ENCODE measurements around the gene ZSCAN30. TPM values are rescaled to one million over a fixed set of nuclear protein-coding genes. Genes with fewer than 3 reads are reported as not detected.
"Not testable (repeated sequence)": the region's sequence is repeated elsewhere in the genome, so short reads cannot be mapped to it uniquely, and the experiment has no call there.

Gene ZSCAN30
- total RNA-seq, 1 donor from 2014 or later: 19.4 TPM

DNA sequence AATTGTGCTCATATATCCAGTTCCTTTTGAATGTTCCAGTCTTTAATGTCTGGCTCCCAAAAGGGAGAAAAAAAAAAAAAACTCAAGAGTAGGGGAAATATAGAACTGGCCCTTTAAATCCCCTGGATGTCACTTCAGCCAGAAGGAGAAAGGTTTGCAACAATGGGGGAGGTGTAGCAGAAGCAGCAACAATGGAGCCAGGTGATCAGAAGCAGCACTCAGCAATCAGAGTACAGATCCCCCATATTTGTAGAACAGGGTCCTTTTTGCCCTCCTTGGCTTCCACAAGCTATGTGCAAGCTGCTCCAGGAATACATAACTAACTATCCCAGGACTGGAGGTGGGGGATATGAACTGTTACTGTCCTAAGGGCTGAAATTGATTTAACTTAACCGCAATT, 75.0 kb downstream of the ZSCAN30 start:
- no peaks in the 10 kb centered on the region for H3K9me3 ChIP-seq
- TF ChIP-seq POLR2A (IDR thresholded peaks at IDR 0.05): no peak
- H3K36me3 ChIP-seq: no peaks in the 10 kb centered on the region
- H3K4me3 ChIP-seq: no peak overlapping the region
- intact Hi-C loops (cut with DNase I): no loop called here
- no peak for DNase-seq (ENCODE audit: extremely low spot score in 2 of 2)
- H3K27me3 ChIP-seq: no peaks in the 10 kb centered on the region
- H3K4me1 ChIP-seq: no peaks in the 10 kb centered on the region
- no peak overlapping the region for H3K27ac ChIP-seq

DNA sequence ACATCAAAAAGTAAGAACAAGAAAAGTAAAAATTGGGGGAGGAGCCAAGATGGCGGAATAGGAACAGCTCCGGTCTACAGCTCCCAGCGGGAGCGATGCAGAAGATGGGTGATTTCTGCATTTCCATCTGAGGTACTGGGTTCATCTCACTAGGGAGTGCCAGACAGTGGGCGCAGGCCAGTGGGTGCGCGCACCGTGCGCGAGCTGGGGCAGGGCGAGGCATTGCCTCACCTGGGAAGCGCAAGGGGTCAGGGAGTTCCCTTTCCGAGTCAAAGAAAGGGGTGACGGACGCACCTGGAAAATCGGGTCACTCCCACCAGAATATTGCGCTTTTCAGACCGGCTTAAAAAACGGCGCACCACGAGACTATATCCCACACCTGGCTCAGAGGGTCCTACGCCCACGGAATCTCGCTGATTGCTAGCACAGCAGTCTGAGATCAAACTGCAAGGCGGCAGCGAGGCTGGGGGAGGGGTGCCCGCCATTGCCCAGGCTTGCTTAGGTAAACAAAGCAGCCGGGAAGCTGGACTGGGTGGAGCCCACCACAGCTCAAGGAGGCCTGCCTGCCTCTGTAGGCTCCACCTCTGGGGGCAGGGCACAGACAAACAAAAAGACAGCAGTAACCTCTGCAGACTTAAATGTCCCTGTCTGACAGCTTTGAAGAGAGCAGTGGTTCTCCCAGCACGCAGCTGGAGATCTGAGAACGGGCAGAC, 84.1 kb downstream of the ZSCAN30 start:
- H3K27ac ChIP-seq; intact Hi-C loops (cut with DNase I); H3K4me3 ChIP-seq; DNase-seq (ENCODE audit: extremely low spot score in 2 of 2); H3K36me3 ChIP-seq; H3K9me3 ChIP-seq; H3K27me3 ChIP-seq; H3K4me1 ChIP-seq: not testable (repeated sequence)

DNA sequence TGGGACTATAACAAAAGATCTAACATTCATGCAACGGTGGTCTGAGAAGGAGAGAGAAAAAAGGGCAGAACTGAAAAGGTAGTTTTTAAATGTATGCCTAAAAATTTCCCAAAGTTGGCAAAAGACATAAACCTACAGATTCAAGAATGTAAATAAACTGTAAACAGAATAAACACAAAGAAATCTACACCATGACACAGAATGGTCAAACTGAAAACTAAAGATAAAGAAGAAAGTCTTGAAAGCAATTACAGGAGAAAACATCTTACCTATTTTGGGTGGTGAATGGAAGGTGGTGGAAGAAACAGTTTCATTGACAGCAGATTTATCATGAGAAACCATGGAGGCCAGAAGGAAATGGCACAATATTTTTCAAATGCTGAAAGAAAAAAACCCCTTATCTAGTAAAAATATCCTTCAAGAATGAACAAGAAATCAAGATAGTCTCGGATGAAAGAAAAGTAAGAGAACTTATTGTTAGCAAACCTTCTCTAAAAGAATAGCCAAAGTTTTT, 84.8 kb downstream of the ZSCAN30 start:
- H3K36me3 ChIP-seq: no peaks in the 10 kb centered on the region
- no peaks in the 10 kb centered on the region for H3K4me1 ChIP-seq
- no peak overlapping the region for H3K4me3 ChIP-seq
- intact Hi-C loops (cut with DNase I): no loop called here
- H3K27ac ChIP-seq: no peak overlapping the region
- TF ChIP-seq POLR2AphosphoS5 (IDR thresholded peaks at IDR 0.05; ENCODE audit: insufficient read depth in 1 of 2, low read depth in 1 of 2): no peak
- no peak for TF ChIP-seq POLR2A (IDR thresholded peaks at IDR 0.05)
- TF ChIP-seq CTCF (IDR thresholded peaks at IDR 0.05): no peak
- no peaks in the 10 kb centered on the region for H3K27me3 ChIP-seq
- no peaks in the 10 kb centered on the region for H3K9me3 ChIP-seq
- DNase-seq (ENCODE audit: extremely low spot score in 2 of 2): no peak

DNA sequence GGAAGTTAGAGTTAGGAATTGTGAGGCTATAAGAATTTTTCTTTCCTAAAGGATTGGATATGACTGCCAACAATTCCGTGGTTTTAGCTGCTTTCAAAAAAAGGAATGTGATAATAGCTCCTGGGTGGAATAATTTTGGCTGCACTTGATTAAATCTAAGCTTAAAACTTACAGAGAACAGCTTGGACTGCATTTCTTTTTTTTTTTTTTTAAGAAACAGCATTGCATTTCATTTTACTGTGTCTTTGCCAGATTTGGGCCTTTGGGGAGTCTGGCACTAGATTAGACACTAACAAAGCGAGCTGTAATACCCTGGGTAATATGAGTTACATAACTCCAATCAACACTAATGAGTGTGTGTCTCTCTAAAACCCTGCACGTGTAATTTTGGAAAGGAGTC, 87.0 kb downstream of the ZSCAN30 start:
- TF ChIP-seq POLR2A (IDR thresholded peaks at IDR 0.05) (no peak), POLR2AphosphoS5 (IDR thresholded peaks at IDR 0.05; ENCODE audit: insufficient read depth in 1 of 2, low read depth in 1 of 2) (no peak), CTCF (IDR thresholded peaks at IDR 0.05) (no peak)
- Histone ChIP-seq H3K9me3 (no peaks in the 10 kb centered on the region), H3K4me3 (no peak overlapping the region), H3K4me1 (no peaks in the 10 kb centered on the region), H3K27ac (no peak overlapping the region), H3K27me3 (no peaks in the 10 kb centered on the region), H3K36me3 (no peaks in the 10 kb centered on the region)
- no peak for DNase-seq (ENCODE audit: extremely low spot score in 2 of 2)
- intact Hi-C loops (cut with DNase I): no loop called here

DNA sequence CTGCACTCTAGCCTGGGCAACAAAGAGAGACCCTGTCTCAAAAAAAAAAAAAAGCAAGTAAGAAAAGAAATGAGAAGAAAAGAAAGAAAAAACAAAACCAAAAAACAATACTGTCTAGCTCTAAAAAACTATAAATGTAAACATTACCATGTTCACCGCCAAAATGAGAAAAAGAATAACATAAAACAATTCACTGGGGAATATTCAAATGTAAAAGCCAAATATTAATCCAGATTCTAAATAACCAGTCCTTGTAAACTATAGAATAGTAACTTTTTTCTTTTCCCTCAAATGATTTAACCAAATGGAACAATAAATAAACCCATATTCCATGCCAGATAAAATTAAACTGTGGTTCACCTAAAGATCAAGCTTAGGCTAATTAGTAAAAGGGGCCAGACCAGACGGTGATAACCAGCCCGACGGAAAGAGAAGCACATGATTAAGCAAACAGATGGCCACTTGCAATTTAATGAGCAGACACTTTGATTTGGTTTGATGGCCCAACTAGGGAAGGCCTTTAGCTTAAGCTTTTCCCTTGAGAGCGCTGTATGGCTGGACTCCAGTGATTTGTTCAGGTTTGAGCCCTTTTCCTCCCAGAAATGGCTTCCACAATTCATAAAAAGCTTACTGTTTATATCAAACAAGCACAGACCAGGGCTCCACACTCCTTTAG, 88.6 kb downstream of the ZSCAN30 start:
- Histone ChIP-seq H3K27ac (no peak overlapping the region), H3K4me3 (no peak overlapping the region), H3K9me3 (no peaks in the 10 kb centered on the region), H3K27me3 (no peaks in the 10 kb centered on the region), H3K36me3 (no peaks in the 10 kb centered on the region), H3K4me1 (no peaks in the 10 kb centered on the region)
- intact Hi-C loops (cut with DNase I): no loop called here
- TF ChIP-seq POLR2A (IDR thresholded peaks at IDR 0.05) (no peak), CTCF (IDR thresholded peaks at IDR 0.05) (no peak), POLR2AphosphoS5 (IDR thresholded peaks at IDR 0.05; ENCODE audit: insufficient read depth in 1 of 2, low read depth in 1 of 2) (no peak)
- DNase-seq (ENCODE audit: extremely low spot score in 2 of 2): no peak

Other genes starting within 250 kb of the ZSCAN30 start
- 21.4 TPM for gene MAPRE2, start 248.8 kb downstream of the ZSCAN30 start, total RNA-seq
- 31.9 TPM for gene ZNF397, start 49.2 kb downstream of the ZSCAN30 start, total RNA-seq
- gene ZNF24, start 54.2 kb upstream of the ZSCAN30 start, total RNA-seq: 24.8 TPM
- gene ZNF396, start 87.1 kb upstream of the ZSCAN30 start, total RNA-seq: 0.98 TPM
- gene INO80C, start 207.7 kb upstream of the ZSCAN30 start, total RNA-seq: 21.1 TPM

Measured in vagina (tissue), 2 donors.